Mesothelial cell of epicardium (in vitro differentiated cells): ENCODE data around the gene MCRIP1. TPM values are rescaled to one million over a fixed set of nuclear protein-coding genes. Genes with fewer than 3 reads are reported as not detected.

Experiments
- DNase-seq, 2 experiments: peaks; one replicate each; pipeline ENCODE4 v3.0.0; 2021; ENCODE audit warnings: low spot score in 2 of 2; ENCODE audit not compliant: unreplicated experiment in 2 of 2
- H3K27ac Mint-ChIP-seq: 2 replicates; pipeline ENCODE4 v1.8.0; 2021; ENCODE audit warnings: mixed read lengths
- H3K27me3 Mint-ChIP-seq: 2 replicates; pipeline ENCODE4 v1.8.0; 2021; ENCODE audit warnings: low read depth, mixed read lengths
- H3K36me3 Mint-ChIP-seq: 2 replicates; pipeline ENCODE4 v1.8.0; 2021; ENCODE audit warnings: mixed read lengths
- H3K4me1 Mint-ChIP-seq: 2 replicates; pipeline ENCODE4 v1.8.0; 2021; ENCODE audit warnings: mixed read lengths
- H3K4me3 Mint-ChIP-seq: 2 replicates; pipeline ENCODE4 v1.8.0; 2021; ENCODE audit warnings: mild to moderate bottlenecking, moderate library complexity, mixed read lengths
- H3K9me3 Mint-ChIP-seq: 2 replicates; pipeline ENCODE4 v1.8.0; 2021; ENCODE audit warnings: mixed read lengths
- CTCF ChIP-seq: fragments of 200-600 bp; sonication (generic); IDR thresholded peaks from one replicate; pipeline ENCODE4 v1.5.0; 2021; ENCODE audit warnings: antibody characterized with exemption; ENCODE audit not compliant: unreplicated experiment
- total RNA-seq: library from RNA; stranded (reverse); gene quantifications from 3 replicates; pipeline ENCODE4 v1.2.1, GENCODE V29; 2021

Gene MCRIP1
- total RNA-seq, 1 donor from 2014 or later = 104 TPM

GRCh38 chr17:81858170-81858966, 25.3 kb upstream of the MCRIP1 start:
- Mint-ChIP-seq H3K4me1 (peaks cover 39% of the 10 kb centered on the region), H3K27me3 (peaks cover 2% of the 10 kb centered on the region), H3K9me3 (no peaks in the 10 kb centered on the region), H3K4me3 (peak overlapping the region; percentile 85), H3K36me3 (peaks cover 15% of the 10 kb centered on the region), H3K27ac (peak overlapping the region; percentile 34)
- no peak for TF ChIP-seq CTCF
- DNase-seq = no peak

GRCh38 chr17:81854974-81855774, 22.1 kb upstream of the MCRIP1 start:
- Mint-ChIP-seq H3K36me3 (peaks cover 26% of the 10 kb centered on the region), H3K27ac (no peak overlapping the region), H3K4me3 (no peak overlapping the region), H3K9me3 (no peaks in the 10 kb centered on the region), H3K27me3 (no peaks in the 10 kb centered on the region), H3K4me1 (peaks cover 26% of the 10 kb centered on the region)
- DNase-seq = no peak
- no peak for TF ChIP-seq CTCF

GRCh38 chr17:81852237-81852636, 19.1 kb upstream of the MCRIP1 start:
- DNase-seq = no peak
- Mint-ChIP-seq H3K27me3 (no peaks in the 10 kb centered on the region), H3K4me1 (peaks cover under 1% of the 10 kb centered on the region), H3K36me3 (peaks cover 19% of the 10 kb centered on the region), H3K9me3 (no peaks in the 10 kb centered on the region), H3K4me3 (no peak overlapping the region), H3K27ac (no peak overlapping the region)
- no peak for TF ChIP-seq CTCF

GRCh38 chr17:81851423-81851822, 18.3 kb upstream of the MCRIP1 start:
- no peak overlapping the region for H3K4me3 Mint-ChIP-seq
- no peak overlapping the region for H3K27ac Mint-ChIP-seq
- no peak for TF ChIP-seq CTCF
- no peak for DNase-seq
- H3K36me3 Mint-ChIP-seq = peaks cover 19% of the 10 kb centered on the region
- no peaks in the 10 kb centered on the region for H3K9me3 Mint-ChIP-seq
- no peaks in the 10 kb centered on the region for H3K27me3 Mint-ChIP-seq
- H3K4me1 Mint-ChIP-seq = no peaks in the 10 kb centered on the region

GRCh38 chr17:81849457-81849856, 16.4 kb upstream of the MCRIP1 start:
- no peak for TF ChIP-seq CTCF
- Mint-ChIP-seq H3K36me3 (peaks cover 30% of the 10 kb centered on the region), H3K9me3 (no peaks in the 10 kb centered on the region), H3K4me1 (no peaks in the 10 kb centered on the region), H3K4me3 (no peak overlapping the region), H3K27ac (no peak overlapping the region), H3K27me3 (no peaks in the 10 kb centered on the region)
- no peak for DNase-seq
